Measurements from ENCODE around the gene DCAF12.

The DCAF12 gene

GRCh38 chr9:34037626-34038025, 88.9 kb downstream of the DCAF12 start:
- no peak overlapping the region for H3K27ac ChIP-seq (ENCODE audit: extremely low read depth, low read depth, low read length)
- no peak for TF ChIP-seq KLF9 (tag by site-specific recombination; IDR thresholded peaks at IDR 0.05; ENCODE audit: low read depth)
- TF ChIP-seq, protein P1, sequence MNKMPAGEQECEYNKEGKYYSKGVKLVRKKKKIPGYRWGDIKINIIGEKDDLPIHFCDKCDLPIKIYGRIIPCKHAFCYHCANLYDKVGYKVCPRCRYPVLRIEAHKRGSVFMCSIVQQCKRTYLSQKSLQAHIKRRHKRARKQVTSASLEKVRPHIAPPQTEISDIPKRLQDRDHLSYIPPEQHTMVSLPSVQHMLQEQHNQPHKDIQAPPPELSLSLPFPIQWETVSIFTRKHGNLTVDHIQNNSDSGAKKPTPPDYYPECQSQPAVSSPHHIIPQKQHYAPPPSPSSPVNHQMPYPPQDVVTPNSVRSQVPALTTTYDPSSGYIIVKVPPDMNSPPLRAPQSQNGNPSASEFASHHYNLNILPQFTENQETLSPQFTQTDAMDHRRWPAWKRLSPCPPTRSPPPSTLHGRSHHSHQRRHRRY (tag by site-specific recombination; IDR thresholded peaks at IDR 0.05) = no peak
- TF ChIP-seq ZNF501 (tag by site-specific recombination; IDR thresholded peaks at IDR 0.05) = no peak
- no peak for TF ChIP-seq ZNF354C (tag by site-specific recombination; IDR thresholded peaks at IDR 0.05; ENCODE audit: borderline replicate concordance, low read depth)
- no peak for TF ChIP-seq KLF16 (tag by site-specific recombination; IDR thresholded peaks at IDR 0.05)
- no peak for TF ChIP-seq ZNF837 (tag by site-specific recombination; IDR thresholded peaks at IDR 0.05)
- no peak for TF ChIP-seq ZNF302 (tag by site-specific recombination; IDR thresholded peaks at IDR 0.05; ENCODE audit: low read depth)
- TF ChIP-seq, protein P2, sequence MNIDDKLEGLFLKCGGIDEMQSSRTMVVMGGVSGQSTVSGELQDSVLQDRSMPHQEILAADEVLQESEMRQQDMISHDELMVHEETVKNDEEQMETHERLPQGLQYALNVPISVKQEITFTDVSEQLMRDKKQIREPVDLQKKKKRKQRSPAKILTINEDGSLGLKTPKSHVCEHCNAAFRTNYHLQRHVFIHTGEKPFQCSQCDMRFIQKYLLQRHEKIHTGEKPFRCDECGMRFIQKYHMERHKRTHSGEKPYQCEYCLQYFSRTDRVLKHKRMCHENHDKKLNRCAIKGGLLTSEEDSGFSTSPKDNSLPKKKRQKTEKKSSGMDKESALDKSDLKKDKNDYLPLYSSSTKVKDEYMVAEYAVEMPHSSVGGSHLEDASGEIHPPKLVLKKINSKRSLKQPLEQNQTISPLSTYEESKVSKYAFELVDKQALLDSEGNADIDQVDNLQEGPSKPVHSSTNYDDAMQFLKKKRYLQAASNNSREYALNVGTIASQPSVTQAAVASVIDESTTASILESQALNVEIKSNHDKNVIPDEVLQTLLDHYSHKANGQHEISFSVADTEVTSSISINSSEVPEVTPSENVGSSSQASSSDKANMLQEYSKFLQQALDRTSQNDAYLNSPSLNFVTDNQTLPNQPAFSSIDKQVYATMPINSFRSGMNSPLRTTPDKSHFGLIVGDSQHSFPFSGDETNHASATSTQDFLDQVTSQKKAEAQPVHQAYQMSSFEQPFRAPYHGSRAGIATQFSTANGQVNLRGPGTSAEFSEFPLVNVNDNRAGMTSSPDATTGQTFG (tag by site-specific recombination; IDR thresholded peaks at IDR 0.05; ENCODE audit: borderline replicate concordance) = no peak
- TF ChIP-seq ZNF114 (tag by site-specific recombination; IDR thresholded peaks at IDR 0.05) = no peak
- no peak for TF ChIP-seq ZNF658 (tag by site-specific recombination; IDR thresholded peaks at IDR 0.05)
- no peak for TF ChIP-seq ZNF394 (tag by site-specific recombination; IDR thresholded peaks at IDR 0.05; ENCODE audit: borderline replicate concordance)
- TF ChIP-seq ZNF18 (tag by site-specific recombination; IDR thresholded peaks at IDR 0.05) = no peak
- no peak for TF ChIP-seq TCF7L2 (IDR thresholded peaks at IDR 0.05; ENCODE audit: borderline replicate concordance, low read depth, low read length)
- TF ChIP-seq, protein P3, sequence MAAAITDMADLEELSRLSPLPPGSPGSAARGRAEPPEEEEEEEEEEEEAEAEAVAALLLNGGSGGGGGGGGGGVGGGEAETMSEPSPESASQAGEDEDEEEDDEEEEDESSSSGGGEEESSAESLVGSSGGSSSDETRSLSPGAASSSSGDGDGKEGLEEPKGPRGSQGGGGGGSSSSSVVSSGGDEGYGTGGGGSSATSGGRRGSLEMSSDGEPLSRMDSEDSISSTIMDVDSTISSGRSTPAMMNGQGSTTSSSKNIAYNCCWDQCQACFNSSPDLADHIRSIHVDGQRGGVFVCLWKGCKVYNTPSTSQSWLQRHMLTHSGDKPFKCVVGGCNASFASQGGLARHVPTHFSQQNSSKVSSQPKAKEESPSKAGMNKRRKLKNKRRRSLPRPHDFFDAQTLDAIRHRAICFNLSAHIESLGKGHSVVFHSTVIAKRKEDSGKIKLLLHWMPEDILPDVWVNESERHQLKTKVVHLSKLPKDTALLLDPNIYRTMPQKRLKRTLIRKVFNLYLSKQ (tag by site-specific recombination; IDR thresholded peaks at IDR 0.05; ENCODE audit: borderline replicate concordance) = no peak
- TF ChIP-seq, protein P4, sequence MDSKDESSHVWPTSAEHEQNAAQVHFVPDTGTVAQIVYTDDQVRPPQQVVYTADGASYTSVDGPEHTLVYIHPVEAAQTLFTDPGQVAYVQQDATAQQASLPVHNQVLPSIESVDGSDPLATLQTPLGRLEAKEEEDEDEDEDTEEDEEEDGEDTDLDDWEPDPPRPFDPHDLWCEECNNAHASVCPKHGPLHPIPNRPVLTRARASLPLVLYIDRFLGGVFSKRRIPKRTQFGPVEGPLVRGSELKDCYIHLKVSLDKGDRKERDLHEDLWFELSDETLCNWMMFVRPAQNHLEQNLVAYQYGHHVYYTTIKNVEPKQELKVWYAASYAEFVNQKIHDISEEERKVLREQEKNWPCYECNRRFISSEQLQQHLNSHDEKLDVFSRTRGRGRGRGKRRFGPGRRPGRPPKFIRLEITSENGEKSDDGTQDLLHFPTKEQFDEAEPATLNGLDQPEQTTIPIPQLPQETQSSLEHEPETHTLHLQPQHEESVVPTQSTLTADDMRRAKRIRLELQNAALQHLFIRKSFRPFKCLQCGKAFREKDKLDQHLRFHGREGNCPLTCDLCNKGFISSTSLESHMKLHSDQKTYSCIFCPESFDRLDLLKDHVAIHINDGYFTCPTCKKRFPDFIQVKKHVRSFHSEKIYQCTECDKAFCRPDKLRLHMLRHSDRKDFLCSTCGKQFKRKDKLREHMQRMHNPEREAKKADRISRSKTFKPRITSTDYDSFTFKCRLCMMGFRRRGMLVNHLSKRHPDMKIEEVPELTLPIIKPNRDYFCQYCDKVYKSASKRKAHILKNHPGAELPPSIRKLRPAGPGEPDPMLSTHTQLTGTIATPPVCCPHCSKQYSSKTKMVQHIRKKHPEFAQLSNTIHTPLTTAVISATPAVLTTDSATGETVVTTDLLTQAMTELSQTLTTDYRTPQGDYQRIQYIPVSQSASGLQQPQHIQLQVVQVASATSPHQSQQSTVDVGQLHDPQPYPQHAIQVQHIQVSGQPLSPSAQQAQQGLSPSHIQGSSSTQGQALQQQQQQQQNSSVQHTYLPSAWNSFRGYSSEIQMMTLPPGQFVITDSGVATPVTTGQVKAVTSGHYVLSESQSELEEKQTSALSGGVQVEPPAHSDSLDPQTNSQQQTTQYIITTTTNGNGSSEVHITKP (tag by site-specific recombination; IDR thresholded peaks at IDR 0.05) = no peak
- TF ChIP-seq ZBTB44 (tag by site-specific recombination; IDR thresholded peaks at IDR 0.05) = no peak
- no peak for TF ChIP-seq MEIS1 (CRISPR knock-in tag; IDR thresholded peaks at IDR 0.05; ENCODE audit: borderline replicate concordance)
- TF ChIP-seq KLF7 (tag by site-specific recombination; IDR thresholded peaks at IDR 0.05; ENCODE audit: borderline replicate concordance) = no peak
- H3K9me3 ChIP-seq (ENCODE audit: control insufficient read depth, insufficient read depth, low read depth, low read length) = no peaks in the 10 kb centered on the region
- peaks cover 3 to 20% of the 10 kb centered on the region in 2 experiments; a peak in 2 of 3 replicates for H3K36me3 ChIP-seq (ENCODE audit: control insufficient read depth in 2 of 2, insufficient read depth in 1 of 2, low read length in 2 of 2)
- CTCF ChIA-PET = interaction anchor here (0.5 kb wide), 1 partner anchor 948 kb away, joined by 3 read pairs; no protein-coding TSS in a partner anchor
- POLR2A ChIA-PET = interaction anchor here (0.6 to 1.2 kb wide), 3 partner anchors 11 to 83 kb away, joined by 3 to 10 read pairs (median 3); partner anchors contain the start of gene UBAP2
- peaks cover 7% of the 10 kb centered on the region; the same call in 1 of the 2 replicates for H3K4me1 ChIP-seq (ENCODE audit: control insufficient read depth, insufficient read depth, low read length)
- H3K4me3 ChIP-seq (ENCODE audit: low read depth, low read length) = no peak overlapping the region
